HG02642 (cell line): ENCODE measurements around the gene MDC1.

Experiments
- ATAC-seq: cut with Tn5 transposase; IDR thresholded peaks from one replicate; pipeline ENCODE4 v1.9.1; 2021; ENCODE audit warnings: mild to moderate bottlenecking; ENCODE audit not compliant: unreplicated experiment, poor library complexity

MDC1 gene

DNA sequence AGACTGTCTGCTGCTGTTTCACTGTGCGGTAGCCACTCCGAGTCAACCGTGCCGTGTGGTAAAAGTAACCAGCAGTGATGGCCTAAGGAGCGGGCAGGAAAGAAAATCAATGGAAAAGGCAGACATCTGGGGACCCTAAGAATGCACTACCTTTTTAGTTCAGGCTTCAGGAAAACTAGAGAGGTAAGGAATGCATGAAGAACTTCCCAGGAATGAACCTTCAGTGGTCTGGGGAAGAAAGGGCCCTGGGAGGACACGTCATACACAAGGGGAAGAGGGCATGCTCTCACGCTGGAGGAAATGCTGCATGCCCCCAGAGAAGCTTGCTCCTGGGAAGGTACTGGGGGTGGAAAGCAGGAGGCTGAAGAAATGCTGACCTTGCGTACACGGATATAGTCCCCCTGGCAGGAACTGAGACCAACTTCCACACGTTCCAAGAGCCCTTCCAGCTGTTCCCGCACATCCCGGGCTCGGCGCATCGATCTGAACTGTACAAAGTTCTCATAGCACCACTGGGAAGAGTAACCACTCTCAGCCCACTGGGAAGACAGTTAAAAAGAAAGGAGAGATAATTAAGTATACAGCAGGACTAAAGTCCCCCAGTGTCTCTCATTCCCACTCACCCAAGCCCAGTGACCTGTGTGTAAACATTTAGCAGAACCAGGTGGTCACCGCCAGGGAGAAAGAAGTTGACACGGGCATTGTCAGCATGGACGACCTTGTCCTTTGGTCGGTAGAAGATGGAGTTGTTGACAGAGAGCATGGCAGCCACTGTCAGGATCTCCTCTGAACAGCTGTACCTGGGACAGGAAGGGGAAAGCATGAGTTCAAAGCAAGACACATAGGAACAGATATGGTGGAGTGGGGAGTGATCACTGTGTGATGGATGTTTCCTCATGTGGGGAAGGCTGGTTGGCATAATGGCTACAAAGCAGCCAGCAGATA lies 62.0 kb downstream of the MDC1 start:
- no peak for ATAC-seq

DNA sequence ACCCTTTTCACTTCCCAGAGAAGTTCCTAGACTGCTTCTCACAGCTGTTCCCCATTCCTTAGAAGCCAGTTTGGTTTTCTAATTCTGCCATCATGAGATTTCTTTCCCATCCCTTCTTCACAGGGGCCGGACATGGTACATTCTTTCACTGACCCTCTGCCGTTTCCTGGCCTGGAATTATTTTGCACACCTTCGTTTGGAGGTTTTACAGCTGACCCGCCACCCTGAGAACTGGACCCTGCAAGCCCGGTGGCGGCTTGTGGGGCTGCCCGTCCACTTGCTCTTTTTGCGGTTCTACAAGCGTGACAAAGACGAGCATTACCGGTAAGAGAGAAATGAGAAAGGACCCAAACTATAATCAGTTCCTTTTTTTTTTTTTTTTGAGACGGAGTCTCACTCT lies 65.9 kb downstream of the MDC1 start:
- ATAC-seq = no peak
